Transverse colon (tissue), 4 donors: Measurements from ENCODE around the gene FBXO31.

Experiments
- EP300 ChIP-seq: sonication (generic); formaldehyde crosslinking; IDR thresholded peaks from one replicate; pipeline ENCODE4 v1.6.1; 2017; ENCODE audit warnings: antibody characterized with exemption, low read depth
- POLR2A ChIP-seq: fragments of 450-650 bp; IDR thresholded peaks from one replicate; pipeline ENCODE4 v1.6.1; 2016; ENCODE audit warnings: antibody characterized with exemption, mild to moderate bottlenecking, moderate library complexity
- POLR2AphosphoS5 ChIP-seq, 3 donors: sonication (generic); formaldehyde crosslinking; IDR thresholded peaks; one replicate each; pipeline ENCODE4 v1.6.1; 2016; ENCODE audit warnings: antibody characterized with exemption in 3 of 3
- TF ChIP-seq, protein P1 (sequence below), 5 experiments: fragments of 200-600 bp in 3 of 5; fragments of 450-650 bp in 2 of 5; sonication (generic) in 3 of 5; IDR thresholded peaks; 1 replicate in 2 of 5; 2 replicates in 3 of 5; pipeline ENCODE4 v1.5.1; 2016 to 2017; ENCODE audit warnings: antibody characterized with exemption in 5 of 5, inconsistent platforms in 3 of 5, mild to moderate bottlenecking in 2 of 5, moderate library complexity in 1 of 5

- TF ChIP-seq, protein P1, sequence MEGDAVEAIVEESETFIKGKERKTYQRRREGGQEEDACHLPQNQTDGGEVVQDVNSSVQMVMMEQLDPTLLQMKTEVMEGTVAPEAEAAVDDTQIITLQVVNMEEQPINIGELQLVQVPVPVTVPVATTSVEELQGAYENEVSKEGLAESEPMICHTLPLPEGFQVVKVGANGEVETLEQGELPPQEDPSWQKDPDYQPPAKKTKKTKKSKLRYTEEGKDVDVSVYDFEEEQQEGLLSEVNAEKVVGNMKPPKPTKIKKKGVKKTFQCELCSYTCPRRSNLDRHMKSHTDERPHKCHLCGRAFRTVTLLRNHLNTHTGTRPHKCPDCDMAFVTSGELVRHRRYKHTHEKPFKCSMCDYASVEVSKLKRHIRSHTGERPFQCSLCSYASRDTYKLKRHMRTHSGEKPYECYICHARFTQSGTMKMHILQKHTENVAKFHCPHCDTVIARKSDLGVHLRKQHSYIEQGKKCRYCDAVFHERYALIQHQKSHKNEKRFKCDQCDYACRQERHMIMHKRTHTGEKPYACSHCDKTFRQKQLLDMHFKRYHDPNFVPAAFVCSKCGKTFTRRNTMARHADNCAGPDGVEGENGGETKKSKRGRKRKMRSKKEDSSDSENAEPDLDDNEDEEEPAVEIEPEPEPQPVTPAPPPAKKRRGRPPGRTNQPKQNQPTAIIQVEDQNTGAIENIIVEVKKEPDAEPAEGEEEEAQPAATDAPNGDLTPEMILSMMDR (IDR thresholded peaks at IDR 0.05): no peak
- TF ChIP-seq EP300 (no peak), POLR2A (no peak), POLR2AphosphoS5 (IDR thresholded peaks at IDR 0.05) (no peak)
These were observed 37.0 kb downstream of the FBXO31 start for GRCh38 chr16:87346517-87347060.
